Nephron progenitor cell (in vitro differentiated cells): ENCODE measurements around the gene CAPSL.

ENCODE experiments used
- DNase-seq: peaks from one replicate; pipeline ENCODE4 v3.0.0; 2021
- H3K27ac Mint-ChIP-seq: 2 replicates; pipeline ENCODE4 v1.8.0; 2021; ENCODE audit warnings: mild to moderate bottlenecking, moderate library complexity, mixed read lengths
- H3K27me3 Mint-ChIP-seq: 2 replicates; pipeline ENCODE4 v1.8.0; 2021; ENCODE audit warnings: mild to moderate bottlenecking, low read depth, mixed read lengths; ENCODE audit not compliant: poor library complexity
- H3K36me3 Mint-ChIP-seq: 2 replicates; pipeline ENCODE4 v1.8.0; 2021; ENCODE audit warnings: low read depth, mixed read lengths
- H3K4me1 Mint-ChIP-seq: 2 replicates; pipeline ENCODE4 v1.8.0; 2021; ENCODE audit warnings: mixed read lengths
- H3K4me3 Mint-ChIP-seq: 2 replicates; pipeline ENCODE4 v1.8.0; 2021; ENCODE audit warnings: mild to moderate bottlenecking, moderate library complexity, mixed read lengths
- H3K9me3 Mint-ChIP-seq: 2 replicates; pipeline ENCODE4 v1.8.0; 2021; ENCODE audit warnings: mild to moderate bottlenecking, moderate library complexity, mixed read lengths
- TF ChIP-seq, protein P1 (sequence below): fragments of 200-600 bp; sonication (generic); IDR thresholded peaks from 2 replicates; pipeline ENCODE4 v1.5.0; 2021; ENCODE audit warnings: antibody characterized with exemption

Gene CAPSL

DNA sequence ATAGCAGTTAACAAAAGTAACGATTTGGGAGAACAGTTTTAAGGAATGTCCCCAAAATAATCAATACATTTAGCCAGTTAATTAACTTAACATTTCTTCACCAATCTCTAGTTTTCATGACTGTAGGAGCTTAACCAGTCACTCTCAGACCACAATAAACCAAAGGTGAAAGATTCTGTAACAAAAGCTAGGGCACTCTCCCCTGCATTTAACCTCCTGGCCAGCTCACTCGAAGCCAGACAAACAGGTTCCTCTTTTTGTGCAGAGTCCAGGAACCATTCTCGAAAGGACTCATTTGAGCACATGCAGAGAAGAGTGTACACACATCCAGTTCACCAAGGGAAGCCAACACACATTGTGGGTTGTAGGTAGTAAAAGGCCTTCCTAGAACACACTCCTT lies 75.3 kb downstream of the CAPSL start:
- TF ChIP-seq, protein P1, sequence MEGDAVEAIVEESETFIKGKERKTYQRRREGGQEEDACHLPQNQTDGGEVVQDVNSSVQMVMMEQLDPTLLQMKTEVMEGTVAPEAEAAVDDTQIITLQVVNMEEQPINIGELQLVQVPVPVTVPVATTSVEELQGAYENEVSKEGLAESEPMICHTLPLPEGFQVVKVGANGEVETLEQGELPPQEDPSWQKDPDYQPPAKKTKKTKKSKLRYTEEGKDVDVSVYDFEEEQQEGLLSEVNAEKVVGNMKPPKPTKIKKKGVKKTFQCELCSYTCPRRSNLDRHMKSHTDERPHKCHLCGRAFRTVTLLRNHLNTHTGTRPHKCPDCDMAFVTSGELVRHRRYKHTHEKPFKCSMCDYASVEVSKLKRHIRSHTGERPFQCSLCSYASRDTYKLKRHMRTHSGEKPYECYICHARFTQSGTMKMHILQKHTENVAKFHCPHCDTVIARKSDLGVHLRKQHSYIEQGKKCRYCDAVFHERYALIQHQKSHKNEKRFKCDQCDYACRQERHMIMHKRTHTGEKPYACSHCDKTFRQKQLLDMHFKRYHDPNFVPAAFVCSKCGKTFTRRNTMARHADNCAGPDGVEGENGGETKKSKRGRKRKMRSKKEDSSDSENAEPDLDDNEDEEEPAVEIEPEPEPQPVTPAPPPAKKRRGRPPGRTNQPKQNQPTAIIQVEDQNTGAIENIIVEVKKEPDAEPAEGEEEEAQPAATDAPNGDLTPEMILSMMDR, result no peak
- no peak overlapping the region for H3K4me3 Mint-ChIP-seq
- peaks cover 9% of the 10 kb centered on the region for H3K9me3 Mint-ChIP-seq
- no peaks in the 10 kb centered on the region for H3K36me3 Mint-ChIP-seq
- H3K27ac Mint-ChIP-seq, result no peak overlapping the region
- DNase-seq, result no peak
- peaks cover 10% of the 10 kb centered on the region for H3K27me3 Mint-ChIP-seq
- no peaks in the 10 kb centered on the region for H3K4me1 Mint-ChIP-seq

DNA sequence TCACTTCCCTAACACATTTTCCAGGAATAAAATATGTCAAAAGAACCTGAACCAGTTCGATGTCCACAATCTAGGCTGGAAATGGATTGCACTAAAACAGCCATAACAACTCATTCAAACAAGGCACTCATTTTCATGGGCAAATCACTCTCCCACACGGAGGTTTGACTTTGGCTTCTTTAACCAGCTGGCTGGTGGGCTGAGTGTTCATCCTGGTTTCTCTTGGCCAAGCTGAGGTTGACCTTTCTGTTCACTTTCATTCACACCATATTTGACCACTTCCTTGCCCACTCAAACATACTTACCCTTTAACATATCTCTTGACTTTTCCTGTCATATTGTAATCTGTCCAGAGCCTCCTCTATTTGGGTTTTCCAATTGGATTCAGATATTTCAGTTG lies 76.3 kb downstream of the CAPSL start:
- H3K4me1 Mint-ChIP-seq, result no peaks in the 10 kb centered on the region
- TF ChIP-seq, protein P1, result no peak
- peaks cover 10% of the 10 kb centered on the region for H3K27me3 Mint-ChIP-seq
- H3K27ac Mint-ChIP-seq, result no peak overlapping the region
- H3K9me3 Mint-ChIP-seq, result peaks cover 9% of the 10 kb centered on the region
- H3K36me3 Mint-ChIP-seq, result no peaks in the 10 kb centered on the region
- H3K4me3 Mint-ChIP-seq, result no peak overlapping the region
- no peak for DNase-seq

DNA sequence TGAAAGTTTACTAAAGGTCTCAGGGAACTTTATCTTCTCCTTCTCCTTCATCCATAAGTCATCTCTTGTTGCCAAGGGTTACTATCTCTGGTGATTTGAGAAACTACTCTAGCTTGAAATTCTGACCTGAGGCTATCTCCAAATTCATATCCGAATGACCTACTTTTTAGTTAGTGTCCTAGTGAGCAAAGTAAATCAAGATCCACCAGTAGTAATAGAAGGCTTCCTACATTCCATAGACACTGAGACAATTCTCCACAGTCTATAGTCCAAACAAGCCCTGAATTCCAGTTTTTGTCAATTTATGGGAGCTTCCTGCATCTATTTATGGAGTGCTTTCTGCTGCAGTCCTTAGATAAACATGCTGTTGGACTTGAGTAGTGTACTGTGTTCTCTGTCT lies 76.7 kb downstream of the CAPSL start:
- Mint-ChIP-seq H3K4me1 (no peaks in the 10 kb centered on the region), H3K27ac (no peak overlapping the region), H3K27me3 (peaks cover 10% of the 10 kb centered on the region), H3K9me3 (peaks cover 9% of the 10 kb centered on the region), H3K36me3 (no peaks in the 10 kb centered on the region), H3K4me3 (no peak overlapping the region)
- TF ChIP-seq, protein P1, result no peak
- DNase-seq, result no peak

DNA sequence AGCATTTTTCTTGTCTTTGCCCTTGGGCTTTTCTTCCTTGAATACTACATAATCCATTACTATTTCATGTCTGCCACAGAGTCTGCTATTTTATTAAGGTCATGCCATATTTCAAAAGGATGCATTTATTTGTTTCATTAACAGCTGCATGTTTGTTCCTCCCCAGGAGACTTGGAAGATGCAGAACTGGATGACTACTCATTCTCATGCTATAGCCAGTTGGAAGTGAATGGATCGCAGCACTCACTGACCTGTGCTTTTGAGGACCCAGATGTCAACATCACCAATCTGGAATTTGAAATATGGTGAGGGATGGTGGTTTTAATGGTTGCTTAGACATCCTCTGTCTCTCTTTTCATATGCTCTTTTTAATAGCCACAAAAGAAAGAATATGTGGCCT lies 77.7 kb downstream of the CAPSL start:
- H3K27me3 Mint-ChIP-seq, result peaks cover 10% of the 10 kb centered on the region
- H3K9me3 Mint-ChIP-seq, result peaks cover 9% of the 10 kb centered on the region
- DNase-seq, result no peak
- H3K4me1 Mint-ChIP-seq, result no peaks in the 10 kb centered on the region
- no peak overlapping the region for H3K4me3 Mint-ChIP-seq
- H3K36me3 Mint-ChIP-seq, result no peaks in the 10 kb centered on the region
- TF ChIP-seq, protein P1, result no peak
- no peak overlapping the region for H3K27ac Mint-ChIP-seq

DNA sequence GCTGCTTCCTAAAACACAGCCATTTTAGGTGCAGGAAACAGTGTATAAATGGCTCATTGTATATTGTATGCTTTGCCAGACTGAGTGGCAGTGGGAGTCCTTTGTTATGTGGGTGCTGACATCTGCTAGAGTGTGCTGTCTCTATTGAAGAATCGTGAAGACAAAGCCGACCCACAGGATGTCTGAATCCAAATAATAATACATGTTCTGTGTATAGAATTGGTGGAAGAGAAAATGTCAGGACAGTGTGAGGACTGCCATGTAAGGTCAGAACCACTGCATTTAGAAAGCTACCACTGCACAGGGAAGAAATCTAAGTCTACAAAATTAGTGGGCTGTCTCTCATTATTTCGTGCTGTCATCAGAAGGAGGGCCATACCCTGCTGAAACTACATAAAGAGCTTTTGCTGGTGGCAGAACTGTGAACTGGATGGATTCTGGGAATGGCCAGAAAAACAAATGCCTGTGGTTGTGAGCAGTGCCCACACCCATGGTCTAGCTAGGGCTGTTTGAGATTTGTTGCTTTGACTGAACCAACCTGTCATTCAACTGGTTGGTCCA lies 79.2 kb downstream of the CAPSL start:
- no peak overlapping the region for H3K27ac Mint-ChIP-seq
- H3K4me1 Mint-ChIP-seq, result no peaks in the 10 kb centered on the region

More for the DNA sequence above, 79.2 kb downstream of the CAPSL start:
- Mint-ChIP-seq H3K36me3 (no peaks in the 10 kb centered on the region), H3K9me3 (peaks cover under 1% of the 10 kb centered on the region), H3K4me3 (no peak overlapping the region), H3K27me3 (peaks cover 7% of the 10 kb centered on the region)
- TF ChIP-seq, protein P1, result no peak
- no peak for DNase-seq
